HepG2 (cell line): Measurements from ENCODE around the gene TREML4. TPM values are rescaled to one million over a fixed set of nuclear protein-coding genes. Genes with fewer than 3 reads are reported as not detected.

Experiments used
- ATAC-seq: fragments of 200-7000 bp; cut with Tn5 transposase; 3 replicates; pipeline ENCODE4 v1.9.1; 2020; ENCODE audit warnings: mild to moderate bottlenecking, moderate library complexity
- BruUV-seq: library from RNA; stranded (reverse); fragments of 400-500 nt; replicated peaks from 2 replicates; lab custom pipeline; 2021; lab: Mats Ljungman, UMichigan
- CTCF ChIA-PET: fragments of 300-600 bp; formaldehyde crosslinking; extraction: SDS; loops from one replicate; lab custom pipeline; 2021; ENCODE audit warnings: low total read pairs, inconsistent platforms, low intra/inter-chr PET ratio; lab: Yijun Ruan, JAX
- POLR2A ChIA-PET: fragments of 350-600 bp; sonication (Branson Sonifier 250); formaldehyde crosslinking; loops from one replicate; lab custom pipeline; 2020; ENCODE audit warnings: antibody characterized with exemption, inconsistent platforms; lab: Yijun Ruan, JAX
- DNase-seq: peaks from one replicate; pipeline ENCODE4 v3.0.0-alpha.2; 2015; ENCODE audit warnings: low spot score
- FAIRE-seq: peaks from 3 replicates; lab custom pipeline; 2011; peaks lifted over from hg19 to GRCh38; lab: Jason Lieb, UNC
- H2AFZ ChIP-seq: one replicate; pipeline ENCODE4 v1.6.1; 2011; ENCODE audit warnings: low read length, inconsistent platforms
- H3K27ac ChIP-seq: fragments of 300-600 bp; 3 replicates; pipeline ENCODE4 v1.8.0; 2011; ENCODE audit warnings: mixed run types, mild to moderate bottlenecking, mixed read lengths, low read length, inconsistent platforms; ENCODE audit not compliant: insufficient read depth; ENCODE audit errors: extremely low read length
- H3K27me3 ChIP-seq, 2 experiments: fragments of 200-600 bp in 1 of 2; 2 replicates in 1 of 2; 3 replicates in 1 of 2; pipeline versions ENCODE4 v1.6.0 to v1.8.0; 2011; ENCODE audit warnings: low read length in 2 of 2, mild to moderate bottlenecking in 2 of 2, moderate library complexity in 2 of 2, inconsistent platforms in 1 of 2; ENCODE audit not compliant: insufficient read depth in 2 of 2, control insufficient read depth in 1 of 2
- H3K36me3 ChIP-seq, 2 experiments: fragments of 200-600 bp in 1 of 2; replicated peaks in 1 of 2; 2 replicates in 1 of 2; 3 replicates in 1 of 2; pipeline versions ENCODE4 v1.5.1 to v1.8.0; 2011; ENCODE audit warnings: low read length in 2 of 2, inconsistent platforms in 1 of 2; ENCODE audit not compliant: insufficient read depth in 2 of 2, control insufficient read depth in 1 of 2
- H3K4me1 ChIP-seq: 2 replicates; pipeline ENCODE4 v1.5.1; 2012; ENCODE audit warnings: low read length, inconsistent platforms; ENCODE audit not compliant: insufficient read depth
- H3K4me2 ChIP-seq: 2 replicates; pipeline ENCODE4 v1.6.0; 2011; ENCODE audit warnings: low read depth, low read length, inconsistent platforms
- H3K4me3 ChIP-seq, 3 experiments: fragments of 200-600 bp in 1 of 3; sonication (generic), shearing (Covaris generic) in 1 of 3; replicated peaks in 1 of 3; 2 replicates each; pipeline ENCODE4 v1.5.1; 2011 to 2016; ENCODE audit warnings: low read length in 3 of 3, inconsistent platforms in 2 of 3, low read depth in 2 of 3, mild to moderate bottlenecking in 2 of 3, control low read depth in 1 of 3, mixed read lengths in 1 of 3; ENCODE audit not compliant: insufficient read depth in 1 of 3
- H3K79me2 ChIP-seq: one replicate; pipeline ENCODE4 v1.6.1; 2011; ENCODE audit warnings: low read length, inconsistent platforms; ENCODE audit not compliant: insufficient read depth
- H3K9ac ChIP-seq: 2 replicates; pipeline ENCODE4 v1.6.0; 2011; ENCODE audit warnings: mild to moderate bottlenecking, low read depth, low read length, inconsistent platforms; ENCODE audit not compliant: insufficient read depth
- H3K9me3 ChIP-seq: 2 replicates; pipeline ENCODE4 v1.5.1; 2012; ENCODE audit warnings: mild to moderate bottlenecking, low read length
- H4K20me1 ChIP-seq: 2 replicates; pipeline ENCODE4 v1.6.0; 2011; ENCODE audit warnings: inconsistent platforms, mild to moderate bottlenecking, low read length, moderate library complexity; ENCODE audit not compliant: insufficient read depth
- GPBP1L1 ChIP-seq: sonication (generic); formaldehyde crosslinking; IDR thresholded peaks from 2 replicates; pipeline ENCODE4 v1.5.0; 2020; ENCODE audit warnings: mild to moderate bottlenecking, missing genetic modification reagents
- MXD4 ChIP-seq: IDR thresholded peaks from 2 replicates; pipeline ENCODE4 v1.6.1; 2016; ENCODE audit warnings: mild to moderate bottlenecking, missing biosample characterization, missing genetic modification reagents
- RXRB ChIP-seq: IDR thresholded peaks from 2 replicates; pipeline ENCODE4 v1.6.1; 2016; ENCODE audit warnings: borderline replicate concordance, missing genetic modification reagents, missing compliant biosample characterization
- TRIM24 ChIP-seq: sonication (generic); formaldehyde crosslinking; IDR thresholded peaks from 2 replicates; pipeline ENCODE4 v1.8.0; 2022; ENCODE audit warnings: mild to moderate bottlenecking, missing genetic modification reagents
- ZNF644 ChIP-seq: IDR thresholded peaks from 2 replicates; pipeline ENCODE4 v1.6.1; 2016; ENCODE audit warnings: low read depth
- WGBS: methylation state at CpG from one replicate; pipeline ENCODE4 v1.1.6; 2017; ENCODE audit warnings: low lambda C conversion rate; 5-methylcytosine and 5-hydroxymethylcytosine counted together
- in situ Hi-C: cut with HindIII; loops from 2 replicates; pipeline ENCODE4 v1.10.0; 2017; ENCODE audit warnings: low pct_unique_long_range_greater_than_20kb; ENCODE audit not compliant: extremely low pct_ligation_motif_present
- intact Hi-C: fragments of 100-400 bp; cut with micrococcal nuclease; formaldehyde crosslinking; loops from one replicate; pipeline ENCODE4 v1.10.0; 2022; ENCODE audit not compliant: unreplicated experiment
- polyA plus RNA-seq, 8 experiments: library from polyadenylated mRNA; depleted of rRNA in 3 of 8; stranded (reverse) in 7 of 8; unstranded in 1 of 8; fragments of >200 nt; fragmentation: Illumina TruSeq in 4 of 8; extraction: Trizol in 4 of 8; gene quantifications; 2 replicates each; pipeline versions ENCODE4 v1.2.1 to v1.2.3, GENCODE V29; 2011 to 2016; ENCODE audit warnings: low read depth in 4 of 8, missing spikeins in 1 of 8, mixed read lengths in 1 of 8; ENCODE audit not compliant: insufficient read depth in 1 of 8
- total RNA-seq, 5 experiments: library from RNA; depleted of rRNA; stranded (reverse); fragments of >200 nt; fragmentation: Illumina TruSeq; extraction: Trizol; gene quantifications; 2 replicates each; pipeline ENCODE4 v1.2.3, GENCODE V29; 2016; ENCODE audit warnings: low read depth in 1 of 5

Gene TREML4
- total and polyA plus RNA-seq, 2 of the 13 experiments (the other 11 are each of a cell fraction or from before 2014, with no cell fraction given) = not detected

GRCh38 chr6:41247882-41248705 is 19.9 kb downstream of the TREML4 start:
- in situ Hi-C loops (no loop called here), intact Hi-C loops (no loop called here)
- POLR2A ChIA-PET = no interaction called here
- Histone ChIP-seq H3K36me3 (no peaks in the 10 kb centered on the region), H3K27ac (no peak overlapping the region), H3K79me2 (no peaks in the 10 kb centered on the region), H3K9me3 (no peaks in the 10 kb centered on the region), H3K27me3 (peaks cover 2 to 5% of the 10 kb centered on the region in 2 experiments; a peak in 2 of 5 replicates), H3K4me2 (no peak overlapping the region), H3K4me1 (no peaks in the 10 kb centered on the region), H4K20me1 (no peaks in the 10 kb centered on the region), H3K9ac (no peak overlapping the region), H2AFZ (no peak overlapping the region), H3K4me3 (no peak overlapping the region)
- CTCF ChIA-PET = no interaction called here
- 29% methylated on average over 5 of the region's 7 CpGs for WGBS
- ATAC-seq (no peak), FAIRE-seq (no peak), DNase-seq (no peak)
- BruUV-seq = no TSS peak
- TF ChIP-seq TRIM24 (no peak), GPBP1L1 (CRISPR knock-in tag) (no peak), RXRB (CRISPR knock-in tag) (no peak), MXD4 (CRISPR knock-in tag) (no peak), ZNF644 (no peak)
